ENCODE results near the gene SCD5. TPM values are rescaled to one million over a fixed set of nuclear protein-coding genes. Genes with fewer than 3 reads are reported as not detected.

The SCD5 gene
- total and polyA plus RNA-seq, 7 donors = 0.69 to 30.7 (median 27.3) TPM

DNA sequence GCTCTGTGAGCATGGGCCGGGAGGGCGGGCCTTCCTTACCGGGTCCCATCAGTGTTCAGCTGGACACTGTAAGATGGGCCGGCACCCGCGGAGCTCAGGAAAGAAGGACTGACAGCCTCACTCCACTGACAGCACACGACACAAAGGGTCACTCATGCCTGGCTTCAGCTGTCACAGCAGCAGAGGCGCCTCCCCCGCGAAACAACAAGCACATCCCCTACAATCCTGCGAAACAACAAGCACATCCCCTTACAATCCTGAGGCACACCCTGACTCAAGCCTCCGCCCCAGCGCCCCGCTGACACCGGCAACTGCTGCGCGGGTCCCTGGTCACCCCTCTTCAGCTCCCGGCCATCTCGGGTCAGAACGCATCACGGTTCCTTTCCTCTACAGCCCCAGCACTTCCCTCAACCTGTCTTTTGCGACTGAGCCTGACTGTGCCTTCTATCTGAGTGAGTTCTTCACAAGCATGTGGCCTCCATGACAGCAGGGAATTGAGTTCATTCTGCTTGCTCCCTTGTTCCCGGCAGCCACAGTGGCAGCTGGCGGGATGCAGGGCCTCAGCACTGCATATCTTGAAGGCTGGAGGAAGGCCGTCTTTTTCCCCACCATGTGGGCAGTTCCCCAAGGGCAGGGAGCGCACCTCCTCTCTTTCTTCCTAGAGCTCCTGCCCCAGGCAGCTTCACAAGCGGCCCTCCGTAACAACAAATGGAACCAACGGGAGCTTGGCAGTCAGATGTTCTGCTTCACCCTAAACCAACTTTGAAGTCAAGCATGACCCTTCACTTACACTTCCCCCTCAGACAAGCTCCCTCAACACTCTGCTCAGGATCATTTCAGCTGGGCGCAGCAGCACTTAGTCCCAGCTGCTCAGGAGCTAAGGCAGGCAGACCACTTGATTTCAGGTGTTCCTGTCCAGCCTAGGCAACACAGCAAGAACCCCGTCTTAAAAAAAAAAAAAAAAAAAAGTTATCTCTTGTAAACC, 39.6 kb downstream of the SCD5 start:
- H3K9me3 ChIP-seq = no peaks in the 10 kb centered on the region
- no peaks in the 10 kb centered on the region for H3K36me3 ChIP-seq
- intact Hi-C loops (cut with DNase I) = no loop called here
- H3K4me3 ChIP-seq = no peak overlapping the region
- 86 to 92% methylated on average over 31 of the region's 31 CpGs for WGBS, 2 donors
- H3K4me1 ChIP-seq = peaks cover 0 to 8% (median 8%) of the 10 kb centered on the region in 4 donors
- TF ChIP-seq POLR2AphosphoS5 (IDR thresholded peaks at IDR 0.05) (no peak), EP300 (IDR thresholded peaks at IDR 0.05) (no peak), POLR2A (IDR thresholded peaks at IDR 0.05) (no peak)
- TF ChIP-seq, protein P1, sequence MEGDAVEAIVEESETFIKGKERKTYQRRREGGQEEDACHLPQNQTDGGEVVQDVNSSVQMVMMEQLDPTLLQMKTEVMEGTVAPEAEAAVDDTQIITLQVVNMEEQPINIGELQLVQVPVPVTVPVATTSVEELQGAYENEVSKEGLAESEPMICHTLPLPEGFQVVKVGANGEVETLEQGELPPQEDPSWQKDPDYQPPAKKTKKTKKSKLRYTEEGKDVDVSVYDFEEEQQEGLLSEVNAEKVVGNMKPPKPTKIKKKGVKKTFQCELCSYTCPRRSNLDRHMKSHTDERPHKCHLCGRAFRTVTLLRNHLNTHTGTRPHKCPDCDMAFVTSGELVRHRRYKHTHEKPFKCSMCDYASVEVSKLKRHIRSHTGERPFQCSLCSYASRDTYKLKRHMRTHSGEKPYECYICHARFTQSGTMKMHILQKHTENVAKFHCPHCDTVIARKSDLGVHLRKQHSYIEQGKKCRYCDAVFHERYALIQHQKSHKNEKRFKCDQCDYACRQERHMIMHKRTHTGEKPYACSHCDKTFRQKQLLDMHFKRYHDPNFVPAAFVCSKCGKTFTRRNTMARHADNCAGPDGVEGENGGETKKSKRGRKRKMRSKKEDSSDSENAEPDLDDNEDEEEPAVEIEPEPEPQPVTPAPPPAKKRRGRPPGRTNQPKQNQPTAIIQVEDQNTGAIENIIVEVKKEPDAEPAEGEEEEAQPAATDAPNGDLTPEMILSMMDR (IDR thresholded peaks at IDR 0.05) = no peak
- no peaks in the 10 kb centered on the region for H3K27me3 ChIP-seq
- DNase-seq = no peak
- H3K27ac ChIP-seq = no peak overlapping the region

DNA sequence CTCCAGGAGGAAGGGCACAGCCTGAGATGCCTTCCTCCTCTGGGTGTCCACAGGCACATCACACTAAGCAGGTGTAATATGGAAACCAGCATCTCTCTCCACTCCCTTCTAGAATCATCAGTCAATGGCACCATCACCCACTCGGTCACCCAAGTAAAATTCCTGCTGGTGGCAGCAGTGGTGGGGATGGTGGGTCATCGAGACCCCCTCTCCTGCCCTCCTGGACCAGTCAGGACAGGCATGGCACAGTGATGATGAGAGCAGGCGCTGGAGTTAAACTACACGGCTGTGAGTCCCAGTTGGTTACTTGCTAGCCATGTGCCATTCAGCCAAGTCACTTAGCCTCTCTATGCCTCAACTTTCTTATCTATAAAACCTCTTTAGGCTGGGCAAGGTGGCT, 42.5 kb downstream of the SCD5 start:
- H3K4me3 ChIP-seq = no peak overlapping the region
- no peak overlapping the region for H3K27ac ChIP-seq
- WGBS, 2 donors = 89 to 94% methylated on average over 4 of the region's 4 CpGs
- no peak for DNase-seq
- intact Hi-C loops (cut with DNase I) = no loop called here
- no peaks in the 10 kb centered on the region for H3K36me3 ChIP-seq
- H3K4me1 ChIP-seq = peaks cover 0 to 24% (median 21%) of the 10 kb centered on the region in 4 donors
- no peaks in the 10 kb centered on the region for H3K9me3 ChIP-seq
- TF ChIP-seq, protein P1 (IDR thresholded peaks at IDR 0.05) = no peak
- TF ChIP-seq POLR2A (IDR thresholded peaks at IDR 0.05) (no peak), EP300 (IDR thresholded peaks at IDR 0.05) (no peak), POLR2AphosphoS5 (IDR thresholded peaks at IDR 0.05) (no peak)
- H3K27me3 ChIP-seq = no peaks in the 10 kb centered on the region

DNA sequence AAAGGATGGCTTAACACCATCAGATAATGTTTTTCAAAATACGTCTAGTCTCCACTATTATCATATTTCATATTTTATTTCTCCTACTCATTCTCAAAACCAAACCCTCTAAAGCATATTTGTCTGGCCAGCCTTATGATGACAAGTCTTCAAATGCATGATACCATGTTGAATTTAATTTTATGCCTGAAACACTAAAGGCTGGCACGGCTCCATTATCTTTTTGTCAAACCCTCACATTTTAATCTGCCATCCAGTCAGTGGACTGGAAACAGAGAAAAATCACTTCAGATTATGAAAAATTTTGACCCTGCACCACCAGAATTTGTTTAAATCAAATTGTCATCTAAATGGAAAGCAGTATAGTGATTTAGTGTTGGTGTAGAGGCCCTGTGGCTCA, 42.9 kb downstream of the SCD5 start:
- Histone ChIP-seq H3K4me3 (no peak overlapping the region), H3K4me1 (peaks cover 0 to 24% (median 21%) of the 10 kb centered on the region in 4 donors), H3K36me3 (no peaks in the 10 kb centered on the region), H3K27me3 (no peaks in the 10 kb centered on the region), H3K9me3 (no peaks in the 10 kb centered on the region), H3K27ac (no peak overlapping the region)
- DNase-seq = no peak
- intact Hi-C loops (cut with DNase I) = no loop called here
- TF ChIP-seq, protein P1 (IDR thresholded peaks at IDR 0.05) = no peak
- no peak for TF ChIP-seq POLR2AphosphoS5 (IDR thresholded peaks at IDR 0.05)
- no peak for TF ChIP-seq POLR2A (IDR thresholded peaks at IDR 0.05)
- no peak for TF ChIP-seq EP300 (IDR thresholded peaks at IDR 0.05)
- 95 to 96% methylated on average over 2 of the region's 2 CpGs for WGBS, 2 donors

DNA sequence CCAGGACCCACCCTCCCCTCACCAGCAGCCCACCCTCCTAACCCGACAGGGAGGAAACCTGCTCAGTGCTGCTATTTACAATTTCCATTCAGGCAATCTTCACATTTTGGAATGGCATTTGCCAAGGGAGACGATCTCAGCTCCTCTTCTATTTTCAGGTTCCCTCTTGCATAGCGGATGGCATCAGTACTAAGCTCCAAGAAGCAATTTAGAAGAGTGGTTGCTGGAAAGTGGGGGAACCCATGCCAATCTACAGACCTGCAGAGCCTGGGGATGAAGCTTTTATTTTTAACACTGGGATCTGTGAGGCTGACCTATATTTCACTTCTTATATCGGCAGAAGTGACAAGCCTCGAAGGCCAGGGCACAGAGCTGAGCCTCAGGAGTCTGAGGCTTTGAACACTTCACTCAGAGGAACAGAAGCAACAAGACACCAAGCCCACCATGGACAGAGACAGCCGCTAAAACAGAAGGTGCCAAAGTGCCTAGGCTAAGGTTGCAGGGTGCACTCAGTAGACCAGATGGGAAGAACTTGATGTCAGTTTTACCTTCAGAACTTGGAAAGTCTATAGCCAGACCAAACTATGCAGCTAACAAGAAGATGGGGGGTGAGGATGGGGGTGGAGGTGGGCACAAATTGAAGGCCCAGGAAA, 44.0 kb downstream of the SCD5 start:
- intact Hi-C loops (cut with DNase I) = no loop called here
- no peaks in the 10 kb centered on the region for H3K27me3 ChIP-seq
- peaks cover 0 to 24% (median 21%) of the 10 kb centered on the region in 4 donors for H3K4me1 ChIP-seq
- DNase-seq = no peak
- peak overlapping the region; percentile 45 to 57 (median 51) for H3K27ac ChIP-seq
- TF ChIP-seq, protein P1 (IDR thresholded peaks at IDR 0.05) = no peak
- TF ChIP-seq EP300 (IDR thresholded peaks at IDR 0.05) = no peak
- TF ChIP-seq POLR2A (IDR thresholded peaks at IDR 0.05) = no peak
- no peak for TF ChIP-seq POLR2AphosphoS5 (IDR thresholded peaks at IDR 0.05)
- H3K4me3 ChIP-seq = no peak overlapping the region
- WGBS, 2 donors = 78 to 88% methylated on average over 6 of the region's 6 CpGs
- H3K36me3 ChIP-seq = no peaks in the 10 kb centered on the region
- no peaks in the 10 kb centered on the region for H3K9me3 ChIP-seq

Data from sigmoid colon (tissue), 7 donors.